ENCODE measurements around the gene ARHGEF10L. TPM values are rescaled to one million over a fixed set of nuclear protein-coding genes. Genes with fewer than 3 reads are reported as not detected.

Gene ARHGEF10L
- total RNA-seq, 1 donor: 39.1 TPM

GRCh38 chr1:17551755-17552234 is 12.3 kb downstream of the ARHGEF10L start:
- Histone ChIP-seq H3K36me3 (ENCODE audit: insufficient read depth, low read length) (no peaks in the 10 kb centered on the region), H3K4me1 (ENCODE audit: insufficient read depth, low read length) (peaks cover 27% of the 10 kb centered on the region), H3K27me3 (ENCODE audit: insufficient read depth, low read length) (no peaks in the 10 kb centered on the region), H2AFZ (ENCODE audit: low read length) (no peak overlapping the region), H3K27ac (ENCODE audit: low read depth, low read length) (peak overlapping the region; percentile 64), H3K4me3 (ENCODE audit: insufficient read depth, low read length) (no peak overlapping the region), H3K4me2 (ENCODE audit: insufficient read depth, low read length) (peak overlapping the region; percentile 58), H3K9me3 (ENCODE audit: low read depth, low read length) (no peaks in the 10 kb centered on the region), H3K79me2 (ENCODE audit: insufficient read depth, low read length) (peaks cover 83% of the 10 kb centered on the region), H4K20me1 (ENCODE audit: insufficient read depth, low read length) (peaks cover 33% of the 10 kb centered on the region)
- DNase-seq (ENCODE audit: insufficient read length, low spot score, missing footprints): peak; percentile 92
- TF ChIP-seq, protein P1, sequence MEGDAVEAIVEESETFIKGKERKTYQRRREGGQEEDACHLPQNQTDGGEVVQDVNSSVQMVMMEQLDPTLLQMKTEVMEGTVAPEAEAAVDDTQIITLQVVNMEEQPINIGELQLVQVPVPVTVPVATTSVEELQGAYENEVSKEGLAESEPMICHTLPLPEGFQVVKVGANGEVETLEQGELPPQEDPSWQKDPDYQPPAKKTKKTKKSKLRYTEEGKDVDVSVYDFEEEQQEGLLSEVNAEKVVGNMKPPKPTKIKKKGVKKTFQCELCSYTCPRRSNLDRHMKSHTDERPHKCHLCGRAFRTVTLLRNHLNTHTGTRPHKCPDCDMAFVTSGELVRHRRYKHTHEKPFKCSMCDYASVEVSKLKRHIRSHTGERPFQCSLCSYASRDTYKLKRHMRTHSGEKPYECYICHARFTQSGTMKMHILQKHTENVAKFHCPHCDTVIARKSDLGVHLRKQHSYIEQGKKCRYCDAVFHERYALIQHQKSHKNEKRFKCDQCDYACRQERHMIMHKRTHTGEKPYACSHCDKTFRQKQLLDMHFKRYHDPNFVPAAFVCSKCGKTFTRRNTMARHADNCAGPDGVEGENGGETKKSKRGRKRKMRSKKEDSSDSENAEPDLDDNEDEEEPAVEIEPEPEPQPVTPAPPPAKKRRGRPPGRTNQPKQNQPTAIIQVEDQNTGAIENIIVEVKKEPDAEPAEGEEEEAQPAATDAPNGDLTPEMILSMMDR (IDR thresholded peaks at IDR 0.05; ENCODE audit: extremely low read depth, low read depth, low read length): no peak

DNA sequence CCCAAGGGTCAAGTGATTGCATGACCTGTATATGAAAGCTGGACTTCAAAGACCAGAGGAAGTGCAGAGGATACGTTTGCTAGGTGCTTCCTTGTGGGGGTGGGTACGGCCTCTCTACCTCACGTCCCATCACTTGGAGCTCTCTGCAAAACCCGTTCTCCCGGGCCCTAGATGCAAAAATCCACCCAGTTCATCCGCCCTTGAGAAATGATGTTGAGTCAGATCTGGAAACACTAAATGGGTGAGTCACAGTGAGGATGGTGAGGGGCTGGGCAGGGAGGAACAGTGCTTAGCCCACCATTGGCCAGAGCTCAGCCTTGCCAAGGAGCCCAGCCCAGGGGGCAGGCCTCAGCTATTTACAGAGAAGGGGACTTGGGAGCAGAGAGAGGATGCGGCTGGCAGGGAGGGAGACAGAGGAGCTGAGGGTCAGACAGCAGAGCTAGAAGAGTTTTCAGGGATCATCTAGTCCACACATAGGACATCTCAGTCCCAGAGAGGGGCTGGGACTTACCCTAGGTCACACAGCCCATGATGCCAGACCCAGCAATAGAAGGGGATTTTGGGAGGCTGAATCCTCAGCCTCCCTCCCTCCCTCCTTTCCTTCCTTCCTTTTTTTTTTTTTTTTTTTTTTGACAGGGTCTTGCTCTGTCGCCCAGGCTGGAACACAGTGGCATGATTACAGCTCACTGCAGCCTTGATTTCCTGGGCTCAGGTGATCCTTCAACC is 14.6 kb downstream of the ARHGEF10L start:
- Histone ChIP-seq H3K79me2 (ENCODE audit: insufficient read depth, low read length) (peaks cover 80% of the 10 kb centered on the region), H4K20me1 (ENCODE audit: insufficient read depth, low read length) (peaks cover 30% of the 10 kb centered on the region), H3K36me3 (ENCODE audit: insufficient read depth, low read length) (no peaks in the 10 kb centered on the region), H3K4me1 (ENCODE audit: insufficient read depth, low read length) (peaks cover 32% of the 10 kb centered on the region), H3K4me2 (ENCODE audit: insufficient read depth, low read length) (peak overlapping the region; percentile 23), H3K9me3 (ENCODE audit: low read depth, low read length) (no peaks in the 10 kb centered on the region), H3K27ac (ENCODE audit: low read depth, low read length) (peak overlapping the region; percentile 9), H3K27me3 (ENCODE audit: insufficient read depth, low read length) (no peaks in the 10 kb centered on the region), H2AFZ (ENCODE audit: low read length) (no peak overlapping the region), H3K4me3 (ENCODE audit: insufficient read depth, low read length) (no peak overlapping the region)
- TF ChIP-seq, protein P1 (IDR thresholded peaks at IDR 0.05; ENCODE audit: extremely low read depth, low read depth, low read length): no peak
- DNase-seq (ENCODE audit: insufficient read length, low spot score, missing footprints): peak; percentile 96

DNA sequence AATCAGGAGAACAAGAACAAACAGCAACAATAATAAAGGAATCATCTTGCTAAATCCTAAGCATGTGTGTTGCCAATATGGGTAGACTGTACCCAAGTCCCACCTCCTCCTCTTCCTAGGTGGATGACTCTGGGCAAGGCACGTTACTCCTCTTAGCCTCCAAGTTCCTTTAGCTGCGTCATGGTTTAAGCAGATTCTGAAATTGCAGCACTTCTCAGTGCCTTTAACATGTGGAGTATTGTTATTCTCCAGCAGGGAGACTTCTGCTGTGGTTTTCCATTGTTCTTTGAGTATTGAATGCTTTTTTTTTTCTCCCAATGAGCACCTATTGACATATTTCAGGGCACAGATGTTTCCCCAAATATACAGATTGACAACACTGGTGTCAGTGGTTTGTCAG is 15.5 kb downstream of the ARHGEF10L start:
- H3K4me1 ChIP-seq (ENCODE audit: insufficient read depth, low read length): peaks cover 32% of the 10 kb centered on the region
- no peaks in the 10 kb centered on the region for H3K9me3 ChIP-seq (ENCODE audit: low read depth, low read length)
- no peak overlapping the region for H2AFZ ChIP-seq (ENCODE audit: low read length)
- no peak overlapping the region for H3K4me2 ChIP-seq (ENCODE audit: insufficient read depth, low read length)
- no peak overlapping the region for H3K27ac ChIP-seq (ENCODE audit: low read depth, low read length)
- peaks cover 81% of the 10 kb centered on the region for H3K79me2 ChIP-seq (ENCODE audit: insufficient read depth, low read length)
- DNase-seq (ENCODE audit: insufficient read length, low spot score, missing footprints): no peak
- H3K36me3 ChIP-seq (ENCODE audit: insufficient read depth, low read length): no peaks in the 10 kb centered on the region
- no peak overlapping the region for H3K4me3 ChIP-seq (ENCODE audit: insufficient read depth, low read length)
- H4K20me1 ChIP-seq (ENCODE audit: insufficient read depth, low read length): peaks cover 30% of the 10 kb centered on the region
- TF ChIP-seq, protein P1 (IDR thresholded peaks at IDR 0.05; ENCODE audit: extremely low read depth, low read depth, low read length): no peak
- no peaks in the 10 kb centered on the region for H3K27me3 ChIP-seq (ENCODE audit: insufficient read depth, low read length)

- no peak overlapping the region for H3K27ac ChIP-seq (ENCODE audit: low read depth, low read length)
- H2AFZ ChIP-seq (ENCODE audit: low read length): no peak overlapping the region
- H4K20me1 ChIP-seq (ENCODE audit: insufficient read depth, low read length): peaks cover 10% of the 10 kb centered on the region
- no peak overlapping the region for H3K4me2 ChIP-seq (ENCODE audit: insufficient read depth, low read length)
- no peaks in the 10 kb centered on the region for H3K27me3 ChIP-seq (ENCODE audit: insufficient read depth, low read length)
- TF ChIP-seq, protein P1 (IDR thresholded peaks at IDR 0.05; ENCODE audit: extremely low read depth, low read depth, low read length): no peak
- H3K4me1 ChIP-seq (ENCODE audit: insufficient read depth, low read length): peaks cover 38% of the 10 kb centered on the region
- H3K4me3 ChIP-seq (ENCODE audit: insufficient read depth, low read length): no peak overlapping the region
- no peaks in the 10 kb centered on the region for H3K9me3 ChIP-seq (ENCODE audit: low read depth, low read length)
- no peaks in the 10 kb centered on the region for H3K36me3 ChIP-seq (ENCODE audit: insufficient read depth, low read length)
- peaks cover 78% of the 10 kb centered on the region for H3K79me2 ChIP-seq (ENCODE audit: insufficient read depth, low read length)
- DNase-seq (ENCODE audit: insufficient read length, low spot score, missing footprints): no peak
Observed at GRCh38 chr1:17557986-17558385, 18.5 kb downstream of the ARHGEF10L start.
